SHP77 (cell line): Measurements from ENCODE around the gene CENATAC.
"Not testable (repeated sequence)": the region's sequence is repeated elsewhere in the genome, so short reads cannot be mapped to it uniquely, and the experiment has no call there.

Experiments used
- DNase-seq, 2 experiments: peaks; one replicate each; lab custom pipeline; 2025; lab: John Stamatoyannopoulos, UW

The CENATAC gene, protein sequence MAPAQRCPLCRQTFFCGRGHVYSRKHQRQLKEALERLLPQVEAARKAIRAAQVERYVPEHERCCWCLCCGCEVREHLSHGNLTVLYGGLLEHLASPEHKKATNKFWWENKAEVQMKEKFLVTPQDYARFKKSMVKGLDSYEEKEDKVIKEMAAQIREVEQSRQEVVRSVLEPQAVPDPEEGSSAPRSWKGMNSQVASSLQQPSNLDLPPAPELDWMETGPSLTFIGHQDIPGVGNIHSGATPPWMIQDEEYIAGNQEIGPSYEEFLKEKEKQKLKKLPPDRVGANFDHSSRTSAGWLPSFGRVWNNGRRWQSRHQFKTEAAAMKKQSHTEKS

DNA sequence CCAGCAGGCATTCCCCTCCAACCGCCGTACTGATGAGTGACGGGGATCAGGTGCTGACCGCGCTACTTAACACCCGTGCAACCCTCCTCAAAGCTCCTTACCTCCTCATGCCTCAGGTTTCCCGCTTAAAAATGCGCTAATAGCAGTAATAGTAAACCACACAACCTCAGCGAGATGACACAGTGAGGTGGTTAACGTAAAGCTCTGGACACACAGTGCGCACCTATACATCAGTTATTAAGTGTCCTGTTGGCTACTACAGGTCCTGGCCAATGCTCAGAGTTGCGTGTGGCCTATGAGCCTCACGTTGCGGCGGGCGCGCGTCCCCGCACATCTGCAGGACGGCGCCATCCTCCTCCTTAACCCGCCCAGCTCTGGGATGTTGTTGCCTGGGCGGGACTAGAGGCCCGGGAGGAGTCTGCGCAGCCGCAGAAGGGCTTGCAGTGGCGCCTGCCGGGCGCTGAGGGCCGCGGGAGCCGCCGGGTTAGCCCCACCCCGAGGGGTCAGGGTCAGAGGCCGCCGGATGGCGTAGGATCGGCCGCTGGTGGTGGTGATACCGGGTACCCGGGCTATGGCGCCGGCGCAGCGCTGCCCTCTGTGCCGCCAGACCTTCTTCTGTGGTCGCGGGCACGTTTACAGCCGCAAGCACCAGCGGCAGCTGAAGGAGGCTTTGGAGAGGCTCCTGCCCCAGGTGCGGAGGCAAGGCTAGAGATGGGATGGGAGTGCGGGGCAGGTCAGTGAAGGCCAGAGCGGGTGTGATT, at the start of gene CENATAC:
TSS of gene CENATAC (plus strand) at position 512 of the 761 bp plus-strand sequence. CDS start at position 572, 60 bp downstream.
- peak; percentile 83 to 87 for DNase-seq

DNA sequence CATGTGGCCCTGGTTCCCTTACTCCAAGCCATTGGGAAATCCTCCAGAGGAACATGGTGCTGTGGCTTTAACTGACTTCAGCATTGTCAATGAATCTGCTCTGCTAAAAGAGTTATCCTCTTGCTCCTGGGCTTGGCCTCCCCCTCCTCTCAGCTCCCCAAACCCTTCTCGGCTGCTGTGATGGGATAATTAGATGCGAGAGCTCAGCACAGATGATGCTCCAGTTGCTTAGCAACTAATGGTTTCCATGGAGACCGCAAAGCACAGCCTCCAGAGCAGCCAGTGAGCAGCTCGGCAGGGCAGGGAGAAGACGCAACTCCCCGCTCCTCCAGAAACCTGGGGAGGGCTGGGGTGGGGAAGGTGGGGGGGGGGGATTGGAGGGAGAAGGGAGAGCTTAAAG, 44.7 kb upstream of the CENATAC start:
- peak in 1 of 2 experiments; percentile 22 for DNase-seq

DNA sequence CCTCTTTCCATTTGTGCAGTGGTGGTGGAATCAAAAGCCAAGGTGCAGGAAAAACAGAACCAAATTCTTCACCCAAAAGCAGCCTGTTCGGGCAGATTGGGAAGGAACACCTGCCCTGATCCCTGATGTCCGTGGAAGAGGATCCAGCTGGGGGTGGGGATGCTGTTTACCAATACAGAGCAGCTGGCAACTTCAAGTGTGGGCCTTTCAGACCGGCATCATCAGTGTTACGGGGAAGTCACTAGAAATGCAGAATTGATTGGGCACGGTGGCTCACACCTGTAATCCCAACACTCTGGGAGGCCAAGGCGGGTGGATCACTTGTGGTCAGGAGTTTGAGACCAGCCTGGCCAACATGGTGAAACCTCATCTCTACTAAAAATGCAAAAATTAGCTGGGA, 44.0 kb upstream of the CENATAC start:
- DNase-seq = peak; percentile 35 to 53

DNA sequence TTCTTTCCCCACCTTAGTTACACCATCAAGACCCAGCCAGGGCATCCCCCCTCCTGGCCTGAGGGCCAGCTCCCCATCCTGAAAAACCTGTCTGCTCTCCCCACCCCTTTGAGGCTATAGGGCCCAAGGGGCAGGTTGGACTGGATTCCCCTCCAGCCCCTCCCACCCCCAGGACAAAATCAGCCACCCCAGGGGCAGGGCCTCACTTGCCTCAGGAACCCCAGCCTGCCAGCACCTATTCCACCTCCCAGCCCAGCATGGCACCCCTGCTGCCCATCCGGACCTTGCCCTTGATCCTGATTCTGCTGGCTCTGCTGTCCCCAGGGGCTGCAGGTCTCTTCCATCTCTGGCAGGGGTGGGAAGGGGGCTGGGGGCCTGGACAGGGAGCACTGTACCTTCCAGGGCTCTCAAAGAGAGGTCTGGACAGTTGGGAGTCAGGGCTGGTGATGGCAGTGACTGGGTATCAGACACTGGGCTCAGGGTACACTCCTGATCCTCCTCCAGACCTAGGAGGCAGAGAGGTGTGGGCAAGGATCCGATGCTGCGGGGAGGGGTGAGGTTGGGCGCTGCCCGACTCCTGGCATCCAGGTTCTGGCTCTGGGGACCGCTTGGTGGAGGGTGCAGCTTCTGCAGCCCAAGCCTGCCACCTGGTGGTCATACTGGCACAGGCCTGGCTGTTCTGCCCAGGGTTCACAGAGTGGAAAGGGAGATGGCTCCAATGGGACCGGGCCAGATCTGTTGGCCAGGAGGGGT, 41.7 kb upstream of the CENATAC start, which contains the start of gene UPK2:
TSS of gene UPK2 (plus strand) at position 205 of the 753 bp plus-strand sequence. CDS start at position 258, 53 bp downstream.
- DNase-seq = peak; percentile 51 to 66

DNA sequence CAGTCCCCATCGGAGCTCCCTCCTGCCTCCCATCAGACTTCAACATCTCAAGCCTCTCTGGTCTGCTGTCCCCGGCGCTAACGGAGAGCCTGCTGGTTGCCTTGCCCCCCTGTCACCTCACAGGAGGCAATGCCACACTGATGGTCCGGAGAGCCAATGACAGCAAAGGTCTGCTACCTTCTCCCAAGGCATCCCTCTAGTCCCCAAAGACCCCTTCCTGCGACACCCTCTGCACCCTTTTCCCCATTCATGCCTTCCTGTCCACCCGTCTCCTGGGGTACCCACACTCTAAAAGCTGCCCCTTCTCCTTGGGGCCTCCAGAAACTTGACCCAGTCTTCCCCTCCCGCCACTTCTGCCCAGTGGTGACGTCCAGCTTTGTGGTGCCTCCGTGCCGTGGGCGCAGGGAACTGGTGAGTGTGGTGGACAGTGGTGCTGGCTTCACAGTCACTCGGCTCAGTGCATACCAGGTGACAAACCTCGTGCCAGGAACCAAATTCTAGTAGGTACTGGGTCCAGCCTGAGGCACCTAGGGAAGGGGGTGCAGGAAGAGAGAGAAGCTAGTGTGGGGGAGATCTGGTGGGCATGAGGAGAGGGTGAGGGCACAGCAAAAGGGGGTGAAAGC, 41.0 kb upstream of the CENATAC start:
- DNase-seq = no peak

DNA sequence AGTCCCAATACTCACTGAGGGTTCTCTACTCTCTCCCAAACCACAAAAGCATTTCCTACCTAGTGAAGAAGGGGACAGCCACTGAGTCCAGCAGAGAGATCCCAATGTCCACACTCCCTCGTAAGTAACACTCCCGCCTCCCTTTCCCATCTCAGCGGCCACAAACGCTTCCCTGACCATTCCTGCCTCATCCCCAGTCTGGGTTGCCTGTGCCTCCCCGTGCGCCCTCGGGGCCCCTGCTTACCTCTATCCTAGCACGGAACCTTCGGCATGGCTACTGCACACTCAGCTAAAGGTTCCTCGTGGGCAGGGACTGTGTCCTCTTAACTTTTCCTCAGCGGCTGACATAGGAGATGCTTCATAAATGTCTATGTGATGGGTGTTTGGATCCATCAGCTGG, 40.4 kb upstream of the CENATAC start:
- no peak for DNase-seq

DNA sequence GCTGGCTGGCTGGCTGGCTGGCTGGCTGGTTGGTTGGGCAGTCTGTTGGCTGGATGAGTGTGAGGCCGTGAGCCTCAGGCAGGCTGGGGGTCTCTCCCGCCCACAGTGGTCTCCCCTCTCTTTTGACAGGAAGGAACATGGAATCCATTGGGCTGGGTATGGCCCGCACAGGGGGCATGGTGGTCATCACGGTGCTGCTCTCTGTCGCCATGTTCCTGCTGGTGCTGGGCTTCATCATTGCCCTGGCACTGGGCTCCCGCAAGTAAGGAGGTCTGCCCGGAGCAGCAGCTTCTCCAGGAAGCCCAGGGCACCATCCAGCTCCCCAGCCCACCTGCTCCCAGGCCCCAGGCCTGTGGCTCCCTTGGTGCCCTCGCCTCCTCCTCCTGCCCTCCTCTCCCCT, 40.0 kb upstream of the CENATAC start:
- no peak for DNase-seq

DNA sequence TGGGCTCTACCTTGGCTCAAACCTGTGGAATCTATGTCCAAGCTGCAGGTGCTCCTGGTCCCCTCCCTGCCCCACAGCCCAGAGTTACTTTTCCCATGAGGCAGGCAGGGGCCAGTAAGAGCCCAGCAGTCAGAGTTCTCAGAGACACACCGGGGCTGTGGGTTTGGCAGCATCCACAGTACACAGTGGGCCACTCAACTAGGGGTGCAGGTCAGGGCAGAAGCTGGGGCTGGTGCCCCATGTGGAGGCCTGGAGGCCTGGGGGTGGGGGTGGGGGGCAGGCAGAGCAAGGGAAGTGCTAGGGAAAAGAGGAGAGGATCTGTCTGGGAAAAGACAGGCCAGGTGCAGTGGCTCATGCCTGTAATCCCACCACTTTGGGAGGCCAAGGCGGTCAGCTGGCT, 39.4 kb upstream of the CENATAC start:
- DNase-seq = no peak

DNA sequence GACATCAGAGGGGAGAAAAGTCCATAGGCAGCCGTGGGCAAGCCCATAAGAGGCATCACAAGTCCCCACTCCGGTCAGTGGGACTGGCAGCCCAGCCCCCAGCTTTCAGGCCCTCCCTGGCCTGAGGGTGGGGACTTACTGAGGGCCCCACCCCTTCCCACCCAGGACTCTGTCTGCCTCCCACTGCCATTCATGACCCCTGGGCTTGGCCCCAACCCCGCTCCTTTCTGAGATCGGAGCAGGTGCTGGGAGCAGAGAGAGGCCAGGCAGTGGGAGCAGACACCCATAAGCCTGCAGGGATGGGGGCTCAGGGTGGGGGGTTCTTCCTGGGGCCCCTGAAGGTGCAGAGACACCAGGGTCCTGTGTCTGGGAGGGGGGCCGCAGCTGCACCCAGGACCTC, 36.7 kb upstream of the CENATAC start:
- DNase-seq = no peak

DNA sequence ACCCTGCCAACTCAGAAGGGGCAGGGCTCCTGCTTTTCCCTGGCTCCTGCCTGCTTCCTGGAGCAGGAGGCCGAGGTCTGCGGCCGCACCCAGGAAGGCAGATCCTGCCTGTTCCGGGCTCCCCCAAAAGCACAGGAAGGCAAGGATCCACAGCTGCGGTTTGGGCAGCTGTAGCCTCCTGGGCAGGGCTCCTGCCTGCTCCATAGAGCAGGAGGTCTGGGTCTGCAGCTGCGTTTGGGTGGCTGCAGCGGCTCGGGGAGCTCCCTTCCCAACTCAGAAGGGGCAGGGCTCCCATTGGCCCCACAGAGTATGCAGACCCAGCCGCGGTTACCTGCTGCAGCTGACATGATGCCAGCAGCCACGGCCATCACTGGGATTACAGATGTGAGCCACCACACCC, 36.3 kb upstream of the CENATAC start:
- DNase-seq = no peak

DNA sequence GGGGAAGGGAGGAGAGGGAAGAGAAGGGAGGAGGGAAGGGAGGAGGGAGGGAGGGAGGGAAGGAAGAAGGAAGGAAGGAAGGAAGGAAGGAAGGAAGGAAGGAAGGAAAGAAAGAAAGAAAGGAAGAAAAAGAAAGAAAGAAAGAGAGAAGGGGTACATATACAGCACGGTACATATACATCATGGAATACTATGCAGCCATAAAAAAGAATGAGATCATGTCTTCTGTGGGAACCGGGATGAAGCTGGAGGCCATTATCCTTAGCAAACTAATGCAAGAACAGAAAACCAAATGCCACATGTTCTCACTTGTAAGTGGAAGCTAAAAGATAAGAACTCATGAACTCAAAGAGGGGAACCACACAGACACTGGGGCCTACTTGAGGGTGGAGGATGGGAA, 28.4 kb upstream of the CENATAC start:
- DNase-seq = not testable (repeated sequence)

DNA sequence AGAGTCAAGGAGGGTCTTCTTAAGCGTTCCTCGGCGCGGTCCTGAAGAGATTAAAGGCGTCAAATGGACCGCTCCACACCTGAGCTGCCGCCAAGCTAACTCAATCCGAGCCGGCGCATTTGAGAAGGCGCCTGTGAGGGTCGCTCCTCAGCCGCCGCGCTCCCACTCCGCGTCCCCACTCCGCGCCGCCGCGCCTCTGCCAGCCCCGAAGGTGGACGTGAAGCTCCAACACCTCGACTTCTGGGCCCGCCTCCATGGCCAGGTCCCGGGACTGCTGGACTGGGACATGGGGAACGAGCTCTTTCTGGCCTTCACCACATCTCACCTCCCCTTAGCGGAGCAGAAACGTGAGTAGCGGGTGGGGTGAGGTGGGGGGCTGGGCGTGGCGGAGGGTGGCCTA, 26.3 kb upstream of the CENATAC start, which contains the start of gene FOXR1:
TSS of gene FOXR1 (plus strand) at position 116 of the 400 bp plus-strand sequence. CDS start at position 287, 171 bp downstream.
- DNase-seq = no peak

DNA sequence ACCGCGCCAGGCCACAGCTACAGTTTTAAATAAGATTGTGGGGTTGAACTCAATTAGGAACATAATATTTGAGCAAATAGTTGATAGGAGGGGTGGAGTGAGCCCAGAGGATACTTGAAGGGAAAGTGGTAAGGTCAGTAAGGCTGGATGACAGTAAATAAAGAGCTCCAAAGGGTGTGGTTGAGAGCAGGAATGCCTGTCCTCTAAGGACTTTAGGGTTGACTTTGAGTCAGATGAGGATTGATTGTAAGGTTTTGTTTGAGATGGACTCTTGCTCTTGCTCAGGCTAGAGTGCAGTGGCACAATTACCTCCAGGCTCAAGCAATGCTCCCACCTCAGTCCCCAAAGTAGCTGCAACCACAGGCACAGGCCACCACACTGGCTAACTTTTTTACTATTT, 24.0 kb upstream of the CENATAC start:
- DNase-seq = no peak

DNA sequence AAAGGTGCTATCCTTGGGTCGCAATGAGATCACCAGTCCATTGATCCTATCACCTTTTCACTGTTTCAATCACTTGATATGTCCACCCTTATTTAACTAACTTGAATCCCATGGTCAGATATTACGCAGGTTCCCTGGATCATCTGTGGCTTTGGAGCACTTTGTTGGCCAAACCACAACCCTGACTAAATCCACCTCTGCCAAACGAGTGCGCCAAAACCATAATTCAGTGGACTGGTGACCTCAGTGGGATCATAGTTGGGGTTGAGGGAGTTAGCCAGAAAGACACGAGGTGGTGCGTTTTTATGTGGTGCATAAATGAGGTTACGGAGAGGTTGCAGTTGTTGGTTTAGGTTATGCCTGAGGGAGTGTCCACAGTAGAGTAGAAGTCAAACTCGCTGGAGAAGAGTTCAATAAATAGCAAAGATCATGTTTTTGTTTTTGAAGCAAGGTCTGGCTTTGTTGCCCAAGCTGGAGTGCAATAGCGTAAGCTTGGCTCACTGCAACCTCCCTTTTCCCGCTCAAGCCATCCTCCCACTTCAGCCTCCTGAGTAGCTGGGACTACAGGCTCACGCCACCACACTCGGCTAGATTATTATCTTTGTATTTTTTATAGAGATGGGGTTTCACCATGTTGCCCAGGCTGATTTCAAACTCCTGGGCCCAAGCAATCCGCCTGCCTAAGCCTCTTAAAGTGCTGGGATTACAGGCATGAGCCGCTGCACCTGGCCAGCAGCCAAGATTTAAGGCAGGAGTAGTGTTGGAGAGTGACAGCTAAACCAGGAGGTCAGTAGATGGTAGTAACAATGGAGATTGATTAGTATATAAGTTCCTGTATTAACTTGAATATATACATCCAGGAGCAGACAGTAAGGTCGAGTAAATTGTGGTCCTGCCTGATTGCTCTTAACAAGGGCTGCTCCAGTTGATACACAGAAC, 21.9 kb upstream of the CENATAC start:
- DNase-seq = peak in 1 of 2 experiments; percentile 7

DNA sequence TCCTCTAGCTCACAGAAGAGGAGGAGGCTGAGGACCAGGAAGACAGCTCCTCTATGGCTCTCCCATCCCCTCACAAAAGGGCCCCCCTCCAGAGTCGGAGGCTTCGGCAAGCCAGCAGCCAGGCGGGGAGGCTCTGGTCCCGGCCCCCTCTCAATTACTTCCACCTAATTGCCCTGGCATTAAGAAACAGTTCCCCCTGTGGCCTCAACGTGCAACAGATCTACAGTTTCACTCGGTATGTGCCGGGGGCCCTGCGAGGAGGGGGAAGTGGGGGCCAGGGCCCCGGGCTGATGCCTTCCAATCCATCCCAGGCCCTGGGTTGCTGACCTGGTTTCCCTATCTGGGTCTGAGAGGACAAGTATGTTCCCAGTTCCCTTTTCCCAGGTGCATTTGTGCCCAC, 18.5 kb upstream of the CENATAC start:
- no peak for DNase-seq

DNA sequence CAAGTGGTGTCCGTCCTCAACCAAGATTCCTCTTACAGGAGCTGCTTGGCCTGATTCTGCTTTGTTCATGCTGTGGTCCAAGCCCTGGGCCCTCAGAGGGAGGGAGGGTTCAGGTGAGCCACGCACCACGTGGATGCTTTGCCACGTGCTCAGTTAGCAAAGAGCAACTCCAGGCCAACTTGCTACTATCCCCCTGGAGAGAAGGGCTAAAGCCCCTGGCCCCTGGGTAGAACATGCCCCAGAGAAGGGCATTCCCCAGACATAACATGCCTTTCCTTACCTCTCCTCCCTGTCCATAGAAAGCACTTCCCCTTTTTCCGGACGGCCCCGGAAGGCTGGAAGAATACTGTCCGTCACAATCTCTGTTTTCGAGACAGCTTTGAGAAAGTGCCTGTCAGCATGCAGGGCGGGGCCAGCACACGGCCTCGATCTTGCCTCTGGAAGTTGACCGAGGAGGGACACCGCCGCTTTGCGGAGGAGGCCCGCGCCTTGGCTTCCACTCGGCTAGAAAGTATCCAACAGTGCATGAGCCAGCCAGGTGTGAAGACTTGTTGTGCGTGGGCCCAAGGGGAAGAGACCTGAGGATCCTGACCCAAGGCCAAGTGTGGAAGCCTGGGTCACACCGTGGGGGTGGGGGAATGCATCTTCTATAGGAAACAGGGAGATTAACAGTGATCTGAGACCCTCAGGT, 17.6 kb upstream of the CENATAC start:
- no peak for DNase-seq

DNA sequence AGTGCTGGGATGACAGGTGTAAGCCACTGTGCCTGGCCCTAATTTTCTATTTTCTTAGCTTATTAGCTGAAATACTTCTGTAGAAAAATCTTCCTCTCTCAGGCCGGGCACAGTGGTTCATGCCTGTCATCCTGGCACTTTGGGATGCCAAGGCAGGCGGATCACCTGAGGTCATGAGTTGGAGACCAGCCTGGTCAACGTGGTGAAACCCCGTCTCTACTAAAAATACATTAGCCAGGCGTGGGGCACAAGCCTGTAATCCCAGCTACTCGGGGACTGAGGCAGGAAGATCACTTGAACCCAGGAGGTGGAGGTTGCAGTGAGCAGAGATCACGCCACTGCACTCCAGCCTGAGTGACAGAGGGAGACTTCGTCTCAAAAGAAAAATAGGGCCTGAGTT, 13.6 kb upstream of the CENATAC start:
- DNase-seq = not testable (repeated sequence)

DNA sequence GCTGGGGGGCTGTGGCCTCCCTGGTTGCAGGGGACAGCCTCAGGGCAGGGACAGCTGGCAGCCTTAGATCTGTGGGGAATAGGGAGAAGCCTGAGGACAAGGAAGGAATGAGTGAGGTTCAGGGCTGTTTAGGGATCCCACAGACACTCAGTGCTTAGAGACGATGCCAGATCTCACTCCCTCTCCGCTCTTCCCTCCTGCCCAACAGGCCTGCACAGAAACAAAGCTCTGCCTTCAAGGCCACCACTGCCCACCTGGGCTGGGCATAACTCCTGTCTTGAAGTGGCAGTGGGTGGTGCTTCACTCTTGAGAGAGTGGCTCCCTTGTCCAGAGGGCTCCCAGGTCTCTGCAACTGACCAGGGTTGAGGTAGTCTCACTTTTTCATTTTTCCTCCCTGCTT, 13.1 kb upstream of the CENATAC start:
- DNase-seq = no peak

DNA sequence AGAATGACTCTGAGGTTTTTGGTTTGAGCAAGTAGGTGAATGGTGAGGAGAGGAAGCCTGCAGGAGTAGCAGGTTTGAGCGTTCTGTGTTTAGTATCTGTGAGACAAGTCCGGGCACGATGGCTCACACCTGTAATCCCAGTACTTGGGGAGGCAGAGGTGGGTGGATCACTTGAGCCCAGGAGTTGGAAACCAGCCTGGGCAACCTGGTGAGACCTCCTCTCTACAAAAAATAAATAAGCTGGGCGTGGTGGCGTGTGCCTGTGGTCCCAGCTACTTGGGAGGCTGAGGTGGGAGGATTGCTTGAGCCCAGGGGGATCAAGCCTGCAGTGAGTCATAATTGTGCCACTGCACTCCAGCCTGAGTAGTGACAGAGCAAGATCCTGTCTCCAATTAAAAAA, 9.7 kb upstream of the CENATAC start:
- DNase-seq = no peak

DNA sequence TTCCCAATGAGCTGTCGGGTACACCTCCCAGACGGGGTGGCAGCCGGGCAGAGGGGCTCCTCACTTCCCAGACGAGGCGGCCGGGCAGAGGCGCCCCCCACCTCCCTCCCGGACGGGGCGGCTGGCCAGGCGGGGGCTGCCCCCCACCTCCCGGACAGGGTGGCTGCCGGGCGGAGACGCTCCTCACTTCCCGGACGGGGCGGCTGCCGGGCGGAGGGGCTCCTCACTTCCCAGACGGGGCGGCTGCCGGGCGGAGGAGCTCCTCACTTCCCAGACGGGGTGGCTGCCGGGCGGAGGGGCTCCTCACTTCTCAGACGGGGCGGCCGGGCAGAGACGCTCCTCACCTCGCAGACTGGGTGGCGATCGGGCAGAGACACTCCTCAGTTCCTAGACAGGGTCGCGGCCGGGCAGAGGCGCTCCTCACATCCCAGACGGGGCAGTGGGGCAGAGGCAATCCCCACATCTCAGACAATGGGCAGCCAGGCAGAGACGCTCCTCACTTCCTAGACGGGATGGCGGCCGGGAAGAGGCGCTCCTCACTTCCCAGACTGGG, 6.4 kb upstream of the CENATAC start:
- DNase-seq = not testable (repeated sequence)
